Loucy (cell line): Measurements from ENCODE around the gene ZNF598.

Experiments
- EZH2phosphoT487 ChIP-seq: fragments of 200-600 bp; IDR thresholded peaks from 2 replicates; pipeline ENCODE4 v1.6.1; 2018; ENCODE audit warnings: antibody characterized with exemption, mild to moderate bottlenecking, moderate library complexity, borderline replicate concordance
- TF ChIP-seq, protein P1 (sequence below): fragments of 200-600 bp; sonication (generic); conservative IDR thresholded peaks from 2 replicates; pipeline ENCODE4 v1.5.1; 2014; ENCODE audit warnings: mild to moderate bottlenecking, antibody characterized with exemption, low read length

- TF ChIP-seq, protein P1, sequence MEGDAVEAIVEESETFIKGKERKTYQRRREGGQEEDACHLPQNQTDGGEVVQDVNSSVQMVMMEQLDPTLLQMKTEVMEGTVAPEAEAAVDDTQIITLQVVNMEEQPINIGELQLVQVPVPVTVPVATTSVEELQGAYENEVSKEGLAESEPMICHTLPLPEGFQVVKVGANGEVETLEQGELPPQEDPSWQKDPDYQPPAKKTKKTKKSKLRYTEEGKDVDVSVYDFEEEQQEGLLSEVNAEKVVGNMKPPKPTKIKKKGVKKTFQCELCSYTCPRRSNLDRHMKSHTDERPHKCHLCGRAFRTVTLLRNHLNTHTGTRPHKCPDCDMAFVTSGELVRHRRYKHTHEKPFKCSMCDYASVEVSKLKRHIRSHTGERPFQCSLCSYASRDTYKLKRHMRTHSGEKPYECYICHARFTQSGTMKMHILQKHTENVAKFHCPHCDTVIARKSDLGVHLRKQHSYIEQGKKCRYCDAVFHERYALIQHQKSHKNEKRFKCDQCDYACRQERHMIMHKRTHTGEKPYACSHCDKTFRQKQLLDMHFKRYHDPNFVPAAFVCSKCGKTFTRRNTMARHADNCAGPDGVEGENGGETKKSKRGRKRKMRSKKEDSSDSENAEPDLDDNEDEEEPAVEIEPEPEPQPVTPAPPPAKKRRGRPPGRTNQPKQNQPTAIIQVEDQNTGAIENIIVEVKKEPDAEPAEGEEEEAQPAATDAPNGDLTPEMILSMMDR, result no peak
- TF ChIP-seq EZH2phosphoT487, result no peak
These were observed 45.1 kb upstream of the ZNF598 start for GRCh38 chr16:2054543-2055245.
